ENCODE measurements around the gene XKR8.

Gene XKR8

GRCh38 chr1:27959792-27960603 lies at the start of gene XKR8:
TSS of gene XKR8 (plus strand) at chr1:27959973. CDS start at chr1:27960070, 97 bp downstream.
- DNase-seq, result no peak

- DNase-seq, result no peak
Measured at GRCh38 chr1:27912429-27912828, 47.3 kb upstream of the XKR8 start.

- no peak for DNase-seq
Measured at GRCh38 chr1:27915082-27915575, 44.6 kb upstream of the XKR8 start.

- no peak for DNase-seq
Measured at GRCh38 chr1:27922272-27922671, 37.5 kb upstream of the XKR8 start.

GRCh38 chr1:27928216-27928954 lies 31.4 kb upstream of the XKR8 start:
- DNase-seq, result no peak

GRCh38 chr1:27931184-27931583 lies 28.6 kb upstream of the XKR8 start:
- DNase-seq, result no peak

GRCh38 chr1:27931759-27932158 lies 28.0 kb upstream of the XKR8 start:
- DNase-seq, result peak; percentile 20

- no peak for DNase-seq
Measured at GRCh38 chr1:27934818-27935549, 24.8 kb upstream of the XKR8 start, which contains the start of gene SMPDL3B. TSS of gene SMPDL3B (plus strand) at chr1:27935000. CDS start at chr1:27935184, 184 bp downstream.

GRCh38 chr1:27935721-27936120 lies 24.1 kb upstream of the XKR8 start:
- no peak for DNase-seq

- DNase-seq, result no peak
Measured at GRCh38 chr1:27936370-27936769, 23.4 kb upstream of the XKR8 start.

- no peak for DNase-seq
Measured at GRCh38 chr1:27937524-27937836, 22.3 kb upstream of the XKR8 start.

- DNase-seq, result no peak
Measured at GRCh38 chr1:27938488-27938887, 21.3 kb upstream of the XKR8 start.

- no peak for DNase-seq
Measured at GRCh38 chr1:27940297-27940696, 19.5 kb upstream of the XKR8 start.

GRCh38 chr1:27940870-27941560 lies 18.8 kb upstream of the XKR8 start:
- no peak for DNase-seq

- DNase-seq, result no peak
Measured at GRCh38 chr1:27941671-27942540, 17.9 kb upstream of the XKR8 start.

GRCh38 chr1:27945020-27945419 lies 14.8 kb upstream of the XKR8 start:
- no peak for DNase-seq

GRCh38 chr1:27949027-27949426 lies 10.7 kb upstream of the XKR8 start:
- DNase-seq, result no peak

- DNase-seq, result no peak
Measured at GRCh38 chr1:27951396-27951795, 8.4 kb upstream of the XKR8 start.

- no peak for DNase-seq
Measured at GRCh38 chr1:27952147-27952546, 7.6 kb upstream of the XKR8 start.

- no peak for DNase-seq
Measured at GRCh38 chr1:27954186-27954585, 5.6 kb upstream of the XKR8 start.

- DNase-seq, result no peak
Measured at GRCh38 chr1:27955076-27955475, 4.7 kb upstream of the XKR8 start.

- DNase-seq, result no peak
Measured at GRCh38 chr1:27956761-27957160, 3.0 kb upstream of the XKR8 start.

All from SIG-M5 (cell line).